A549 (cell line): Measurements from ENCODE around the gene MEN1. TPM values are rescaled to one million over a fixed set of nuclear protein-coding genes. Genes with fewer than 3 reads are reported as not detected.

Experiments
- ATAC-seq, 2 experiments: fragments of 200-7000 bp in 1 of 2; fragments of >200 bp in 1 of 2; cut with Nextera tagmentation in 1 of 2; cut with Tn5 transposase in 1 of 2; 3 replicates each; pipeline versions ENCODE4 v1.8.0 to v1.9.1; 2018 to 2020; ENCODE audit warnings: mild to moderate bottlenecking in 1 of 2, moderate library complexity in 1 of 2
- CTCF ChIA-PET: fragments of 300-600 bp; sonication (Branson Sonifier 250); formaldehyde crosslinking; extraction: SDS; loops from one replicate; lab custom pipeline; 2021; ENCODE audit warnings: antibody characterized with exemption, inconsistent platforms; lab: Yijun Ruan, JAX
- POLR2A ChIA-PET: fragments of 350-600 bp; formaldehyde crosslinking; extraction: SDS; loops from one replicate; lab custom pipeline; 2021; ENCODE audit warnings: antibody characterized with exemption, inconsistent platforms; lab: Yijun Ruan, JAX
- DNase-seq, 2 experiments: peaks; one replicate each; pipeline versions ENCODE4 v3.0.0 to v3.0.0-alpha.2; 2011 to 2016; ENCODE audit warnings: low read depth in 1 of 2, low spot score in 1 of 2
- FAIRE-seq: peaks from 2 replicates; lab custom pipeline; 2011; peaks lifted over from hg19 to GRCh38; lab: Jason Lieb, UNC
- H3K27ac ChIP-seq, 2 experiments: fragments of >200 bp; sonication (Bioruptor Twin); formaldehyde crosslinking; 3 replicates each; pipeline ENCODE4 v1.5.1; 2016 to 2017
- H3K4me1 ChIP-seq: fragments of >200 bp; sonication (Bioruptor Twin); formaldehyde crosslinking; 3 replicates; pipeline ENCODE4 v1.6.1; 2016
- H3K4me2 ChIP-seq: fragments of >200 bp; sonication (Bioruptor Twin); formaldehyde crosslinking; 3 replicates; pipeline ENCODE4 v1.6.1; 2016
- H3K4me3 ChIP-seq: fragments of >200 bp; sonication (Bioruptor Twin); formaldehyde crosslinking; 3 replicates; pipeline ENCODE4 v1.5.1; 2016
- H3K9me3 ChIP-seq: fragments of >200 bp; sonication (Bioruptor Twin); formaldehyde crosslinking; 3 replicates; pipeline ENCODE4 v1.6.1; 2016
- BHLHE40 ChIP-seq: IDR thresholded peaks from 2 replicates; pipeline ENCODE4 v1.6.1; 2012; ENCODE audit warnings: low read depth, low read length, inconsistent platforms
- CBX2 ChIP-seq: fragments of 200-600 bp; sonication (generic); IDR thresholded peaks from 2 replicates; pipeline ENCODE4 v1.6.1; 2016; ENCODE audit warnings: low read depth, mild to moderate bottlenecking, borderline replicate concordance
- CBX8 ChIP-seq: fragments of 200-600 bp; sonication (generic); IDR thresholded peaks from 2 replicates; pipeline ENCODE4 v1.6.1; 2016
- CEBPB ChIP-seq, 2 experiments: fragments of >200 bp in 1 of 2; sonication (Bioruptor Twin) in 1 of 2; formaldehyde crosslinking in 1 of 2; IDR thresholded peaks; 2 replicates each; pipeline ENCODE4 v1.6.1; 2012 to 2016
- CHD4 ChIP-seq: fragments of 200-600 bp; sonication (generic); IDR thresholded peaks from 2 replicates; pipeline ENCODE4 v1.6.1; 2016; ENCODE audit warnings: antibody characterized with exemption, mild to moderate bottlenecking, borderline replicate concordance
- EHF ChIP-seq: fragments of 250-450 bp; sonication (Bioruptor Pico); IDR thresholded peaks from 2 replicates; pipeline ENCODE4 v1.5.0; 2020; ENCODE audit warnings: mild to moderate bottlenecking
- FOSL2 ChIP-seq, 2 experiments: fragments of 450-650 bp in 1 of 2; fragments of >200 bp in 1 of 2; sonication (Bioruptor Twin) in 1 of 2; formaldehyde crosslinking; IDR thresholded peaks; 2 replicates each; pipeline versions ENCODE4 v1.5.0 to v1.6.1; 2016 to 2020; ENCODE audit warnings: mild to moderate bottlenecking in 1 of 2, moderate library complexity in 1 of 2
- FOXS1 ChIP-seq: fragments of 250-450 bp; sonication (Bioruptor Pico); IDR thresholded peaks from 2 replicates; pipeline ENCODE4 v1.5.0; 2020; ENCODE audit warnings: mild to moderate bottlenecking, moderate library complexity
- GATA3 ChIP-seq: IDR thresholded peaks from 2 replicates; pipeline ENCODE4 v1.6.1; 2012; ENCODE audit warnings: borderline replicate concordance
- HDAC2 ChIP-seq: fragments of 200-600 bp; sonication (generic); IDR thresholded peaks from 2 replicates; pipeline ENCODE4 v1.6.1; 2016
- HOXA7 ChIP-seq: fragments of 250-450 bp; sonication (Bioruptor Pico); IDR thresholded peaks from 2 replicates; pipeline ENCODE4 v1.5.0; 2020; ENCODE audit warnings: mild to moderate bottlenecking, moderate library complexity
- HOXB13 ChIP-seq: fragments of 250-450 bp; sonication (Bioruptor Pico); IDR thresholded peaks from 2 replicates; pipeline ENCODE4 v1.5.0; 2020; ENCODE audit warnings: low read depth, mild to moderate bottlenecking, moderate library complexity
- JUN ChIP-seq, 2 experiments: fragments of >200 bp; sonication (Bioruptor Twin); formaldehyde crosslinking; IDR thresholded peaks; 2 replicates in 1 of 2; 3 replicates in 1 of 2; pipeline ENCODE4 v1.6.1; 2016 to 2017
- JUNB ChIP-seq: fragments of >200 bp; sonication (Bioruptor Twin); formaldehyde crosslinking; IDR thresholded peaks from 2 replicates; pipeline ENCODE4 v1.6.1; 2016
- KDM5A ChIP-seq: fragments of 200-600 bp; sonication (generic); IDR thresholded peaks from 2 replicates; pipeline ENCODE4 v1.6.1; 2016; ENCODE audit warnings: antibody characterized with exemption, mild to moderate bottlenecking
- MAFK ChIP-seq: fragments of 450-650 bp; IDR thresholded peaks from 2 replicates; pipeline ENCODE4 v1.6.1; 2014; ENCODE audit not compliant: partially characterized antibody
- MYC ChIP-seq: IDR thresholded peaks from 2 replicates; pipeline ENCODE4 v1.6.1; 2012; ENCODE audit warnings: mild to moderate bottlenecking, inconsistent platforms, low read length, improper control_type of control experiment, borderline replicate concordance
- NR3C1 ChIP-seq: fragments of >200 bp; sonication (Bioruptor Twin); formaldehyde crosslinking; IDR thresholded peaks from 3 replicates; pipeline ENCODE4 v1.6.1; 2017
- POLR2A ChIP-seq: IDR thresholded peaks from 2 replicates; pipeline ENCODE4 v1.6.1; 2012; ENCODE audit warnings: mild to moderate bottlenecking, low read length
- RAD21 ChIP-seq, 2 experiments: fragments of >200 bp in 1 of 2; sonication (Bioruptor Twin) in 1 of 2; formaldehyde crosslinking in 1 of 2; IDR thresholded peaks in 1 of 2; conservative IDR thresholded peaks in 1 of 2; 2 replicates in 1 of 2; 3 replicates in 1 of 2; pipeline ENCODE4 v1.6.1; 2012 to 2018; ENCODE audit warnings: inconsistent platforms in 1 of 2
- RCOR1 ChIP-seq: fragments of 150-350 bp; IDR thresholded peaks from 2 replicates; pipeline ENCODE4 v1.6.1; 2014; ENCODE audit warnings: antibody characterized with exemption, low read length, low read depth
- RNF2 ChIP-seq: fragments of 200-600 bp; sonication (generic); IDR thresholded peaks from 2 replicates; pipeline ENCODE4 v1.6.1; 2016; ENCODE audit warnings: low read depth, mild to moderate bottlenecking, antibody characterized with exemption, moderate library complexity, borderline replicate concordance
- SREBF2 ChIP-seq: fragments of 450-650 bp; IDR thresholded peaks from 2 replicates; pipeline ENCODE4 v1.6.1; 2014; ENCODE audit warnings: mild to moderate bottlenecking, moderate library complexity
- TFCP2L1 ChIP-seq: fragments of 250-450 bp; sonication (Bioruptor Pico); IDR thresholded peaks from 2 replicates; pipeline ENCODE4 v1.5.0; 2021; ENCODE audit warnings: mild to moderate bottlenecking
- ZNF302 ChIP-seq: fragments of 250-450 bp; sonication (Bioruptor Pico); IDR thresholded peaks from 2 replicates; pipeline ENCODE4 v1.9.0; 2021; ENCODE audit warnings: inconsistent platforms, mild to moderate bottlenecking, moderate library complexity
- WGBS: methylation state at CpG from one replicate; pipeline ENCODE4 v1.1.6; 2017; ENCODE audit errors: missing lambda C conversion rate; 5-methylcytosine and 5-hydroxymethylcytosine counted together
- polyA plus RNA-seq, 4 experiments: library from polyadenylated mRNA; depleted of rRNA in 3 of 4; stranded (reverse); fragments of >200 nt; fragmentation: RNase III in 1 of 4; extraction: RNeasy Plus Mini Kit Qiagen cat#74134 plus additional on column Dnase treatment in 1 of 4; gene quantifications; 2 replicates in 3 of 4; 3 replicates in 1 of 4; pipeline ENCODE4 v1.2.3, GENCODE V29; 2011 to 2017
- TF ChIP-seq, protein P1 (sequence below): fragments of 450-650 bp; IDR thresholded peaks from 2 replicates; pipeline ENCODE4 v1.6.1; 2014; ENCODE audit warnings: antibody characterized with exemption
- TF ChIP-seq, protein P2 (sequence below): fragments of >200 bp; sonication (Bioruptor Twin); formaldehyde crosslinking; IDR thresholded peaks from 2 replicates; pipeline ENCODE4 v1.6.1; 2016
- TF ChIP-seq, protein P3 (sequence below): IDR thresholded peaks from 2 replicates; pipeline ENCODE4 v1.6.1; 2012; ENCODE audit warnings: low read depth, borderline replicate concordance
- TF ChIP-seq, protein P4 (sequence below): fragments of >200 bp; sonication (Bioruptor Twin); formaldehyde crosslinking; IDR thresholded peaks from 3 replicates; pipeline ENCODE4 v1.5.1; 2016

Gene MEN1
- polyA plus RNA-seq, 2 of the 4 experiments (the other 2 are of a cell fraction): 17.0 to 34.7 TPM

DNA sequence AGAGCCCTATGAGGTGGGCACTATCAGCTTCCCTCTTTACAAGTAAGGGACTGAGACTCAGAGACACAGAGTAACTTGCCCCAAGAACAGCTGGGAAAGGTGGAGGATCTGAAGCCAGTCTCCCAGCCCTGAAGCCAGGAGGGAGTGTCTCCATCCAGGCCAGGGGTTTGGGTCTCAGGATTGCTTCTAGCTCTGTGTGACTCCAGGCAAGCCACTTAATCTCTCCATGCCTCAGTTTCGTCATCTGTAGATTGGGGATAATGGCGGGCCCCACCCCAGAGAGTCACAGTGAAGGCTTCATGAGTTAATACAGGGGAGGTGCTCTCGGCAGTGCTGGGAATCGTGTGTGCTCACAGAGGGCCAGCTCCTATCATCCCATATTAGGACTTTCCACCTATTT is 17.9 kb downstream of the MEN1 start:
- no peak for DNase-seq
- FAIRE-seq: no peak
- POLR2A ChIA-PET: no interaction called here
- WGBS: 88% methylated on average over 4 of the region's 4 CpGs
- no peak for ATAC-seq
- Histone ChIP-seq H3K4me3 (no peak overlapping the region), H3K27ac (no peak overlapping the region), H3K4me1 (no peaks in the 10 kb centered on the region), H3K4me2 (no peak overlapping the region), H3K9me3 (no peaks in the 10 kb centered on the region)
- no peak for TF ChIP-seq RAD21 (conservative IDR thresholded peaks at IDR 0.05 in 1 of 2, IDR thresholded peaks at IDR 0.05 in 1 of 2)
- no peak for TF ChIP-seq NR3C1
- no peak for TF ChIP-seq RNF2
- TF ChIP-seq CBX8: no peak
- CTCF ChIA-PET: interaction anchor here (0.9 to 9.7 kb wide), 3 partner anchors 8 to 96 kb away, joined by 3 to 79 read pairs (median 3); partner anchors contain the start of gene MAP4K2

DNA sequence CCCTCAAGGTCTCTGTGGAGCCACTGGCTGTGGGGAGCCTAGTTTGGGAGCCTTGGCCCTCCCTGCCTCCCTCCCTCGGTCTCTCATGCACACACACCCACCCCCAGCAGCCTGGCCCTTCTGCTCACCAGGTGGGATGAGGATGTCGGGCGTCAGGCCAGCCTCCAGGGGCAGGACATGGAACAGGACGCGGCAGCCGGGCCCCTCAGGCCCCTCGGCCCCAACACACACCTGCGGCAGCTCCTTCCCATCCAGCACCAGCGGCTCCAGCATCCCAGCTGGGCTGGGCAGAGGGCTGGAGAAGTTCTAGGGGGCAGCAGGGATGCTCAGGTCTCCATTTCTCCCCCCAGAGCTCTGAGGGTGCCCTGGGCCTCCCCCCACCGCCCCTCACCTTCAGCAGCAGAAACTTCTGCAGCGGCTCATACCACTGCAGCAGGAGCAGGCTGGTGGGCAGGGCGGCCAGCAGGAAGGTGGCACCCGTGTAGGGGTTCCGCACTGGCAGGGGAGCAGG is 18.5 kb downstream of the MEN1 start:
- no peak for TF ChIP-seq EHF (CRISPR knock-in tag)
- no peak for TF ChIP-seq KDM5A
- TF ChIP-seq FOXS1: no peak
- no peak for TF ChIP-seq HOXA7 (CRISPR knock-in tag)
- TF ChIP-seq, protein P1, sequence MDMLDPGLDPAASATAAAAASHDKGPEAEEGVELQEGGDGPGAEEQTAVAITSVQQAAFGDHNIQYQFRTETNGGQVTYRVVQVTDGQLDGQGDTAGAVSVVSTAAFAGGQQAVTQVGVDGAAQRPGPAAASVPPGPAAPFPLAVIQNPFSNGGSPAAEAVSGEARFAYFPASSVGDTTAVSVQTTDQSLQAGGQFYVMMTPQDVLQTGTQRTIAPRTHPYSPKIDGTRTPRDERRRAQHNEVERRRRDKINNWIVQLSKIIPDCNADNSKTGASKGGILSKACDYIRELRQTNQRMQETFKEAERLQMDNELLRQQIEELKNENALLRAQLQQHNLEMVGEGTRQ: no peak
- no peak for TF ChIP-seq POLR2A
- no peak for TF ChIP-seq FOSL2 (IDR thresholded peaks at IDR 0.05)
- no peak for TF ChIP-seq FOSL2 (CRISPR knock-in tag; IDR thresholded peaks at IDR 0.05)
- TF ChIP-seq CEBPB (IDR thresholded peaks at IDR 0.05): no peak
- TF ChIP-seq, protein P2, sequence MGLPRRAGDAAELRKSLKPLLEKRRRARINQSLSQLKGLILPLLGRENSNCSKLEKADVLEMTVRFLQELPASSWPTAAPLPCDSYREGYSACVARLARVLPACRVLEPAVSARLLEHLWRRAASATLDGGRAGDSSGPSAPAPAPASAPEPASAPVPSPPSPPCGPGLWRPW: no peak
- TF ChIP-seq CHD4: no peak
- no peak for TF ChIP-seq HOXB13 (CRISPR knock-in tag)
- TF ChIP-seq GATA3: no peak
- no peak for TF ChIP-seq JUN (IDR thresholded peaks at IDR 0.05)
- TF ChIP-seq, protein P3, sequence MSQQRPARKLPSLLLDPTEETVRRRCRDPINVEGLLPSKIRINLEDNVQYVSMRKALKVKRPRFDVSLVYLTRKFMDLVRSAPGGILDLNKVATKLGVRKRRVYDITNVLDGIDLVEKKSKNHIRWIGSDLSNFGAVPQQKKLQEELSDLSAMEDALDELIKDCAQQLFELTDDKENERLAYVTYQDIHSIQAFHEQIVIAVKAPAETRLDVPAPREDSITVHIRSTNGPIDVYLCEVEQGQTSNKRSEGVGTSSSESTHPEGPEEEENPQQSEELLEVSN: no peak
- TF ChIP-seq TFCP2L1 (CRISPR knock-in tag): no peak
- TF ChIP-seq HDAC2: no peak
- no peak for TF ChIP-seq MYC
- Histone ChIP-seq H3K4me3 (no peak overlapping the region), H3K27ac (no peak overlapping the region), H3K9me3 (no peaks in the 10 kb centered on the region), H3K4me2 (no peak overlapping the region), H3K4me1 (no peaks in the 10 kb centered on the region)
- 89% methylated on average over 8 of the region's 14 CpGs for WGBS
- ChIA-PET POLR2A (interaction anchor here (1.3 kb wide), 1 partner anchor 13 kb away, joined by 4 read pairs; the partner anchor contains the start of gene SF1), CTCF (interaction anchor here (0.9 to 9.7 kb wide), 6 partner anchors 9 to 103 kb away, joined by 3 to 79 read pairs (median 3); partner anchors contain the start of gene MAP4K2)
- DNase-seq: no peak
- no peak for FAIRE-seq
- no peak for ATAC-seq

DNA sequence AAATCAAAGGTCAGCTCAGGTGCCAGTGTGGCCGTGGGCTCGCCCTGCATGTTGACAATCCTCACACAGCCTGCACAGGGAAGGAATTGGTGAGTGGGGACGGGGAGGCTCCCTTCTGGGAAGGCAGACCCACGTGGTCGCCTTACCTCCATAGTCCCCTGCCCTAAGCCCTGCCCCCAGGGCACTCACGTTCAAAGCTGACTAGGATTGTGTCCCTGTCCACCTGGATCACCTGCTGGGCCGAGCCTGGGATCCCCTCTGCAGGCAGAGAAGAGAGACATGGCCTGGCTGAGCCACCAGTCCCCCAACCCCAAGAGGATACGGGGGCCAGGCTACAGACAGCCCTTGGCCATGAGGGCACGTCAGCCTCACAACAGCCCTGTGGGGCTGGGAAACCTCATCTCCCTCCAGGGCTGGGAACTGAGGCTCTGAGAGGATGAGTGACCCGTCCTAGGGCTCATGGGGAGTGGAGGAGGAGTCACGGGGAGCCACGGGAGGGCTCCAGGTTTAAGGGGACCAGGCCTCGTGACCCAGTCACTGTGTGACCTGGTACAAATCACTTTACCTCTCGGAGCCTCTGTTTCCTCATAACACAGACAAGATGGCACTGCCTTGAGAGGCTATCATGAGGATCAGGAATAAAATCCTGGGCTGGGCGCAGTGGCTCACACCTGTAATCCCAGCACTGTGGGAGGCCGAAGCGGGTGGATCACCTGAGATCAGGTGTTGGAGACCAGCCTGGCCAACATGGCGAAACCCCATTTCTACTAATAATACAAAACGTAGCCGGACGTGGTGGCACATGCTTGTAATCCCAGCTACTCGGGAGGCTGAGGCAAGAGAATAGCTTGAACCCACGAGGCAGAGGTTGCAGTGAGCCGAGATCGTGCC is 19.9 kb downstream of the MEN1 start:
- WGBS: 85% methylated on average over 22 of the region's 25 CpGs
- ATAC-seq: no peak
- H3K27ac ChIP-seq: no peak overlapping the region
- DNase-seq: no peak
- FAIRE-seq: no peak
- no peak overlapping the region for H3K4me3 ChIP-seq
- H3K4me2 ChIP-seq: no peak overlapping the region
- POLR2A ChIA-PET: interaction anchor here (1.3 kb wide), 1 partner anchor 12 kb away, joined by 4 read pairs; the partner anchor contains the start of gene SF1
- CTCF ChIA-PET: interaction anchor here (1.3 to 9.7 kb wide), 3 partner anchors 8 to 104 kb away, joined by 3 to 79 read pairs (median 4); partner anchors contain the start of gene MAP4K2
- H3K4me1 ChIP-seq: no peaks in the 10 kb centered on the region
- H3K9me3 ChIP-seq: no peaks in the 10 kb centered on the region
- TF ChIP-seq JUNB (no peak), SREBF2 (no peak), POLR2A (no peak), ZNF302 (no peak), MAFK (no peak), KDM5A (no peak), BHLHE40 (no peak), RCOR1 (no peak), CBX2 (no peak), MYC (no peak)
- TF ChIP-seq, protein P4, sequence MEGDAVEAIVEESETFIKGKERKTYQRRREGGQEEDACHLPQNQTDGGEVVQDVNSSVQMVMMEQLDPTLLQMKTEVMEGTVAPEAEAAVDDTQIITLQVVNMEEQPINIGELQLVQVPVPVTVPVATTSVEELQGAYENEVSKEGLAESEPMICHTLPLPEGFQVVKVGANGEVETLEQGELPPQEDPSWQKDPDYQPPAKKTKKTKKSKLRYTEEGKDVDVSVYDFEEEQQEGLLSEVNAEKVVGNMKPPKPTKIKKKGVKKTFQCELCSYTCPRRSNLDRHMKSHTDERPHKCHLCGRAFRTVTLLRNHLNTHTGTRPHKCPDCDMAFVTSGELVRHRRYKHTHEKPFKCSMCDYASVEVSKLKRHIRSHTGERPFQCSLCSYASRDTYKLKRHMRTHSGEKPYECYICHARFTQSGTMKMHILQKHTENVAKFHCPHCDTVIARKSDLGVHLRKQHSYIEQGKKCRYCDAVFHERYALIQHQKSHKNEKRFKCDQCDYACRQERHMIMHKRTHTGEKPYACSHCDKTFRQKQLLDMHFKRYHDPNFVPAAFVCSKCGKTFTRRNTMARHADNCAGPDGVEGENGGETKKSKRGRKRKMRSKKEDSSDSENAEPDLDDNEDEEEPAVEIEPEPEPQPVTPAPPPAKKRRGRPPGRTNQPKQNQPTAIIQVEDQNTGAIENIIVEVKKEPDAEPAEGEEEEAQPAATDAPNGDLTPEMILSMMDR: no peak
